AG04450 (cell line): ENCODE measurements around the gene ASIC1. TPM values are rescaled to one million over a fixed set of nuclear protein-coding genes. Genes with fewer than 3 reads are reported as not detected.

ENCODE experiments used
- CTCF ChIA-PET: fragments of 300-600, 350-600 bp; formaldehyde crosslinking; extraction: SDS; loops from one replicate; lab custom pipeline; 2022; ENCODE audit warnings: antibody characterized with exemption, inconsistent platforms; lab: Charles Lee
- POLR2A ChIA-PET: fragments of 350-600 bp; formaldehyde crosslinking; extraction: SDS; loops from one replicate; lab custom pipeline; 2021; ENCODE audit warnings: antibody characterized with exemption, inconsistent platforms; lab: Yijun Ruan, JAX
- DNase-seq: peaks from one replicate; pipeline ENCODE4 v3.0.0-alpha.2; 2011; ENCODE audit warnings: low read depth, low spot score
- H3K27ac ChIP-seq: one replicate; pipeline ENCODE4 v1.5.1; 2012; ENCODE audit warnings: low read depth, low read length, control low read depth
- H3K27me3 ChIP-seq: one replicate; pipeline ENCODE4 v1.6.0; 2012; ENCODE audit warnings: low read length; ENCODE audit not compliant: control insufficient read depth, insufficient read depth
- H3K4me3 ChIP-seq: 2 replicates; pipeline ENCODE4 v1.5.1; 2011; ENCODE audit warnings: mild to moderate bottlenecking, low read depth, low read length, control low read depth
- H3K9me3 ChIP-seq: 2 replicates; pipeline ENCODE4 v1.5.1; 2012; ENCODE audit warnings: low read length; ENCODE audit not compliant: control insufficient read depth, insufficient read depth
- polyA plus RNA-seq: library from polyadenylated mRNA; depleted of rRNA; stranded (reverse); fragments of >200 nt; gene quantifications from 2 replicates; pipeline ENCODE4 v1.2.3, GENCODE V29; 2011
- TF ChIP-seq, protein P1 (sequence below): IDR thresholded peaks from 2 replicates; pipeline ENCODE4 v1.5.1; 2011; ENCODE audit warnings: low read depth, low read length, control low read depth, inconsistent platforms

ASIC1 gene
- polyA plus RNA-seq, 1 experiment = 9.9 TPM

DNA sequence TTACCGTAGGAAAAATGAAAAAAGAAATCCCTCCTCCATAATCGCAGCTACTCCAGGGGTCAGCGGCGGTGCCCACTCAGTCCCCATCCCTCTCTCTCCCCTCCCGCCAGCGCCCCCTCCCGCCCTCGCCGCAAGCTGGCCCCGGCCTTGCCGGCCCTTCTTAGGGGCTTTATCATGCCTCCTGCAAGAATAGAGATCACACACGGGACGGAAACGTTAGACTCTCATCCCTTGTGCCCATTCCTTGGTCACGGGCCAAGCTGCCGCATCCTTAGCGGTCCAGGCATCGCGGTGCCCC, 53.9 kb downstream of the ASIC1 start:
- ChIA-PET CTCF (interaction anchor here (0.7 to 4.6 kb wide), 43 partner anchors 9 to 294 kb away, joined by 3 to 46 read pairs (median 5); partner anchors contain the start of genes GPD1 and SMARCD1), POLR2A (interaction anchor here (0.5 to 3.4 kb wide), 16 partner anchors 8 to 416 kb away, joined by 3 to 33 read pairs (median 4); partner anchors contain the start of genes CERS5, GPD1, LIMA1 and SMARCD1)
- Histone ChIP-seq H3K9me3 (no peaks in the 10 kb centered on the region; the same call in 1 of the 2 replicates), H3K27ac (no peak overlapping the region), H3K27me3 (no peaks in the 10 kb centered on the region), H3K4me3 (peak overlapping the region; percentile 48)
- no peak for DNase-seq
- TF ChIP-seq, protein P1, sequence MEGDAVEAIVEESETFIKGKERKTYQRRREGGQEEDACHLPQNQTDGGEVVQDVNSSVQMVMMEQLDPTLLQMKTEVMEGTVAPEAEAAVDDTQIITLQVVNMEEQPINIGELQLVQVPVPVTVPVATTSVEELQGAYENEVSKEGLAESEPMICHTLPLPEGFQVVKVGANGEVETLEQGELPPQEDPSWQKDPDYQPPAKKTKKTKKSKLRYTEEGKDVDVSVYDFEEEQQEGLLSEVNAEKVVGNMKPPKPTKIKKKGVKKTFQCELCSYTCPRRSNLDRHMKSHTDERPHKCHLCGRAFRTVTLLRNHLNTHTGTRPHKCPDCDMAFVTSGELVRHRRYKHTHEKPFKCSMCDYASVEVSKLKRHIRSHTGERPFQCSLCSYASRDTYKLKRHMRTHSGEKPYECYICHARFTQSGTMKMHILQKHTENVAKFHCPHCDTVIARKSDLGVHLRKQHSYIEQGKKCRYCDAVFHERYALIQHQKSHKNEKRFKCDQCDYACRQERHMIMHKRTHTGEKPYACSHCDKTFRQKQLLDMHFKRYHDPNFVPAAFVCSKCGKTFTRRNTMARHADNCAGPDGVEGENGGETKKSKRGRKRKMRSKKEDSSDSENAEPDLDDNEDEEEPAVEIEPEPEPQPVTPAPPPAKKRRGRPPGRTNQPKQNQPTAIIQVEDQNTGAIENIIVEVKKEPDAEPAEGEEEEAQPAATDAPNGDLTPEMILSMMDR = no peak

DNA sequence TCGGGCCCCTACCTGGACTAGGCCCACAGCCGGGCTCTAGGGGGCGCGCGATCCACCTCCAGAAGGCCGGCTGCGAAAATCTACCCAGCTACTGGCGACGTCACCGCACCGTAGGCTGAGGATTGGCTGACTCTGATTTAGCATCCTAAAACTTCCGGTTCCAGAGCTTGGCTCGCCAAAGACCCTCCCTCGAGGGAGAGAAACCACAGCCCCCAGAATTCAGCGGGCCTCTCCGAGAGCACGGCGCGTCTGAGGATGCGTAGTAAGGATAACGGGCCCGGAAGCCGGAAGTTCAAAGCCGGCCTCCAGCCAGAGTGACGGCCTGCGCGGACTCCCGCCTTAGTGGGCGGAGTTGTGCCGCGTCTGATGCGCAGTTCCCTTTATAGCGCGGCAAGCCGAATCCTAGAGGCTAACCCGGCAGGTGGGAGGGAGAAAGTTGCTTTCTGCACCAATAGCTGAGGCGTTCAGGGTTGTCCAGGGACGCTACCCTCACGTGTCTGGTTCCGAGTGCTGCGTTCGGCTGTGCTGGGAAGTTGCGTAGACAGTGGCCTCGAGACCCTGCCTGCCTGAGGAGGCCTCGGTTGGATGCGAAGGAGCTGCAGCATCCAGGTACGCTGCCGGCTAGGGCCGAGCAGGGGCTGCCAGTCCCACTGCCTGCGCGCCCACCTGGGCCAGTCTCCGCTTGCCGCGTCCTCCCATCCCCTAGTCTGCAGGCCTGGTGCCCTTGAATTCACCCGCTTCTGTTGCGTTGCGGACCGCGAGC, 54.5 kb downstream of the ASIC1 start, which contains the start of gene COX14:
TSS of gene COX14 (plus strand) at position 544 of the 763 bp plus-strand sequence. CDS start 7,808 bp downstream, outside the sequence.
- TF ChIP-seq, protein P1 = peak; percentile 92
- POLR2A ChIA-PET = interaction anchor here (0.5 to 3.4 kb wide), 20 partner anchors 8 to 416 kb away, joined by 3 to 33 read pairs (median 4); partner anchors contain the start of genes CERS5, GPD1, LIMA1 and SMARCD1
- Histone ChIP-seq H3K27me3 (no peaks in the 10 kb centered on the region), H3K9me3 (no peaks in the 10 kb centered on the region; the same call in 1 of the 2 replicates), H3K27ac (peak within 1 kb of the TSS; percentile 96), H3K4me3 (peak within 1 kb of the TSS; percentile 99)
- CTCF ChIA-PET = interaction anchor here (0.6 to 4.6 kb wide), 50 partner anchors 8 to 293 kb away, joined by 3 to 46 read pairs (median 4); partner anchors contain the start of genes CERS5, GPD1 and SMARCD1
- DNase-seq = peak; percentile 99

DNA sequence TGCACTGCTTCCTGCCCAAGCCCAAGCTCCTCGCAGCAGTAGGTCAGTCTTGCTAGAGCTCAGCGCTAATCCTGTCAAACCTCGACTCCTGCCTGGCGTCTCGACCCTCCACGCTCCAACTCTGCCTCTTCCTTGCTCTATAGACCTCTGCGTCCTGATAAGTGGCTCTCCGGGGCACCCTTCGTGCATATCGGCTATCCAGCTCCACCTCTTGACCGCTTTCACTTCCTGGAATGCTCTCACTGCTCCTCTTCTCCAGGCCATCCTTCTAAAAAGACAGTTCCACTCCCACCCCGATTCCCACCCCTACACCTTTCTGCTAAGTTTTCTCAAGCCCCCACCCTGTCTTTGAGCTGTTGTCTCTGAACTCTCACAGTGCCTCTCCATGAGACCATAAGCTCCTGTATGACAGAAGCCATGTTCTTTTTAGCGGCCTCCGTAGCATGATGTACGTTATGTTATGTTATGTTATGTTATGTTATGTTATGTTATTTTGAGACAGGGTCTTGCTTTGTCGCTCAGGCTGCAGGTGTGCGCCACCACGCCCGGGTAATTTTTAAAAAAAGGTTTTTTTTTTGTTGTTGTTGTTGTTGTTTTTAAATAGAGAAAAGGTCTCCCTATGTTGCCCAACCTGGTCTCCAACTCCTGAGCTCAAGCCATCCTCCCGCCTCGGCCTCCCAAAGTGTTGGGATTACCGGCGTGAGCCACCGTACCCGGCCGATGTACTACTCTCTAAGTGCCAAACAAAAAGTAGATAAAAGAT, 55.2 kb downstream of the ASIC1 start:
- POLR2A ChIA-PET = interaction anchor here (0.6 to 3.4 kb wide), 15 partner anchors 8 to 137 kb away, joined by 3 to 33 read pairs (median 5); partner anchors contain the start of genes CERS5, GPD1 and SMARCD1
- H3K27ac ChIP-seq = peak overlapping the region; percentile 96
- CTCF ChIA-PET = interaction anchor here (0.7 to 4.0 kb wide), 28 partner anchors 7 to 291 kb away, joined by 3 to 46 read pairs (median 5); partner anchors contain the start of genes GPD1 and SMARCD1
- H3K4me3 ChIP-seq = peak overlapping the region; percentile 99
- no peaks in the 10 kb centered on the region for H3K27me3 ChIP-seq
- H3K9me3 ChIP-seq = no peaks in the 10 kb centered on the region; the same call in 1 of the 2 replicates
- DNase-seq = no peak
- TF ChIP-seq, protein P1 = no peak

DNA sequence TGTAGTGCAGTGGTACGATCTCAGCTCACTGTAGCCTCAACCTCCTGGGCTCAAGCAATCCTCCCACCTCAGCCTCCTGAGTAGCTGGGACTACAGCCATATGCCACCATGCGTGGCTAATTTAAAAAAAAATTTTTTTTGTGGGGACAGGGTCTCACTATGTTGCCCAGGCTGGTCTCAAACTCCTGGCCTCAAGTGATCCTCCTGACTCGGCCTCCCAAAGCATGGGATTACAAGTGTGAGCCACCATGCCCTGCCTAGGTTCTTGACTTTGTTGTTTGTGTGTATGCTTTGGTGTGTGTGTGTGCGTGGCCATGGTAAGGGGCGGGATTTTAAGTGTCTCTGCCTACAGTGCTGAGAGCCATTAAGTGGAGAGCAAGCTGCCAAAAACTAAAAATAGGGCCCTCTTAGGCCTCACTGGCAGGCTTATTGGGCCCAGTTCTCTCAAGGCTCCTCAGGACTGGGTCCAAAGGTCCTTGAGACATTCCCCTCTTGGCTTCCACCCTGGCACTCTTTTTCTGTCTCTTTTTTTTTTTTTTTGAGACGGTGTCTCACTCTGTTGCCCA, 59.7 kb downstream of the ASIC1 start:
- CTCF ChIA-PET = interaction anchor here (0.6 kb wide), 1 partner anchor 18 kb away, joined by 4 read pairs; no protein-coding TSS in a partner anchor
- TF ChIP-seq, protein P1 = no peak

More for the DNA sequence above, 59.7 kb downstream of the ASIC1 start:
- DNase-seq = no peak
- POLR2A ChIA-PET = no interaction called here
- Histone ChIP-seq H3K4me3 (no peak overlapping the region), H3K9me3 (no peaks in the 10 kb centered on the region; the same call in none of the 2 replicates), H3K27me3 (no peaks in the 10 kb centered on the region), H3K27ac (no peak overlapping the region)
